ENCODE measurements around the gene ZMYND8. TPM values are rescaled to one million over a fixed set of nuclear protein-coding genes. Genes with fewer than 3 reads are reported as not detected.

The ZMYND8 gene
- total RNA-seq, 1 donor from 2014 or later = 19.2 TPM

DNA sequence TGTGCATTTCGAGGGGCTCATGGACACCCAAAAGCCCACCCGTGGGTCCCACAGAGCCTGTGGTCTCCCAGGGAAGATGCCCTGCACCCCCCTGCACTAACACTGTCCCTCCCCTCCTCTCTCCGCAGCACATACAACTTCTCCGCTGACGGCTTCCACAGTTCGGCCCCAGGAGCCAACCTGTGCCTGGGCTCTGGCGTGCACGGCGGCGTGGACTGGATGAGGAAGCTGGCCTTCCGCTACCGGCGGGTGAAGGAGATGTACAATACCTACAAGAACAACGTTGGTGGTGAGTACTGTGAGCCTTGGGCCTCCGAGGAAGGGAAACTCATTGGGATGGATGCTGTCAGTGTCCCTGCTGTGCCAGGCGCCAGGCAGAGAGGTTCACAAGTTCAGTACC lies 183.9 kb downstream of the ZMYND8 start:
- TF ChIP-seq, protein P1, sequence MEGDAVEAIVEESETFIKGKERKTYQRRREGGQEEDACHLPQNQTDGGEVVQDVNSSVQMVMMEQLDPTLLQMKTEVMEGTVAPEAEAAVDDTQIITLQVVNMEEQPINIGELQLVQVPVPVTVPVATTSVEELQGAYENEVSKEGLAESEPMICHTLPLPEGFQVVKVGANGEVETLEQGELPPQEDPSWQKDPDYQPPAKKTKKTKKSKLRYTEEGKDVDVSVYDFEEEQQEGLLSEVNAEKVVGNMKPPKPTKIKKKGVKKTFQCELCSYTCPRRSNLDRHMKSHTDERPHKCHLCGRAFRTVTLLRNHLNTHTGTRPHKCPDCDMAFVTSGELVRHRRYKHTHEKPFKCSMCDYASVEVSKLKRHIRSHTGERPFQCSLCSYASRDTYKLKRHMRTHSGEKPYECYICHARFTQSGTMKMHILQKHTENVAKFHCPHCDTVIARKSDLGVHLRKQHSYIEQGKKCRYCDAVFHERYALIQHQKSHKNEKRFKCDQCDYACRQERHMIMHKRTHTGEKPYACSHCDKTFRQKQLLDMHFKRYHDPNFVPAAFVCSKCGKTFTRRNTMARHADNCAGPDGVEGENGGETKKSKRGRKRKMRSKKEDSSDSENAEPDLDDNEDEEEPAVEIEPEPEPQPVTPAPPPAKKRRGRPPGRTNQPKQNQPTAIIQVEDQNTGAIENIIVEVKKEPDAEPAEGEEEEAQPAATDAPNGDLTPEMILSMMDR (IDR thresholded peaks at IDR 0.05; ENCODE audit: insufficient read depth, low read length, poor library complexity, severe bottlenecking) = no peak
- no peak for DNase-seq (ENCODE audit: low read depth)
- Histone ChIP-seq H3K27me3 (ENCODE audit: control insufficient read depth, insufficient read depth, low read length) (peaks cover 12% of the 10 kb centered on the region), H3K4me3 (ENCODE audit: low read depth, low read length) (no peak overlapping the region), H3K36me3 (ENCODE audit: control insufficient read depth, insufficient read depth, low read length) (no peaks in the 10 kb centered on the region)

DNA sequence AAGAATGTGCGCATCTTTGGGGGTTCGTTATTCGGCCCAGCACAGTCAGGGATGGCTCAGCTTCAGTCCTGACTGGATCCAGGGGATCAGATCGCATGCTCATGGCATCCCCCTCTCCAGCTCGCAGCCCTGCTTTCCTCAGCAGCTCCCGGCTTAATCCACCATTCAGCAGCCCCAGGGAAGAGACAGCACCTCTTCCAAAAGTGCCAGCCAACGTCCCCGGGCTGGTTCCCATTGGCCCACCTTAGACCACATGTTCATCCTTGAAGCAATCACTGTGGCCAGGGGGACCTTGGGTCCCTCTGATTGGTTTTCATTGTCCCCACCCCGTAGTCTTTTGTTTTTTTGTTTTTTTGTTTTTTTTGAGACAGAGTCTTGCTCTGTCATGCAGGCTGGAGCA lies 188.7 kb downstream of the ZMYND8 start:
- no peak overlapping the region for H3K4me3 ChIP-seq (ENCODE audit: low read depth, low read length)
- no peak for DNase-seq (ENCODE audit: low read depth)
- peaks cover 8% of the 10 kb centered on the region for H3K27me3 ChIP-seq (ENCODE audit: control insufficient read depth, insufficient read depth, low read length)
- H3K36me3 ChIP-seq (ENCODE audit: control insufficient read depth, insufficient read depth, low read length) = no peaks in the 10 kb centered on the region
- TF ChIP-seq, protein P1 (IDR thresholded peaks at IDR 0.05; ENCODE audit: insufficient read depth, low read length, poor library complexity, severe bottlenecking) = no peak

DNA sequence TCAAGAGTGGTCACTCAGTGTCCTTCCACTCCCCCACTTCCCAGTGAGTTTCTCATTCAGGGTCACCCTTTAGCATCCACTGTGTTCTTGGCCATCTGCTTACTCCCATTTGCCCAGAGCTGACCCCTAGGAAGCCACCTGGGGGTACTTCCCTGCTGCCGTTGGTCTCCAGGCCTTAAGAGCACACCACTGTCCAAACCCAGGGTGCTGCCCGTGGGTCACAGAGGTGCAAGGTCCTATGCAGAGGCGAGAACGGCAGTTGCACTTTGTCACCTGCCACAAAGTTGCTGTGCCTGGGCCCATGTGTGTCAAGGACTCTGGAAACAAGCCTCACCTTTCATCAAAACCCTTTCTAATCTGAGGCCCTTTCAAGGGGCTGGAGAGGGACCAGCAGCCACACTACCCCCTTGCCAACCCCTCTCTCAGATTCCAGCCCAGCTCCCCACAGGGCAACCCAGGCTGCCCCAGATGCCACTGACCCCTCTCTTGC lies 191.1 kb downstream of the ZMYND8 start:
- no peaks in the 10 kb centered on the region for H3K36me3 ChIP-seq (ENCODE audit: control insufficient read depth, insufficient read depth, low read length)
- H3K27me3 ChIP-seq (ENCODE audit: control insufficient read depth, insufficient read depth, low read length) = peaks cover 8% of the 10 kb centered on the region
- no peak overlapping the region for H3K4me3 ChIP-seq (ENCODE audit: low read depth, low read length)
- no peak for DNase-seq (ENCODE audit: low read depth)
- TF ChIP-seq, protein P1 (IDR thresholded peaks at IDR 0.05; ENCODE audit: insufficient read depth, low read length, poor library complexity, severe bottlenecking) = no peak

DNA sequence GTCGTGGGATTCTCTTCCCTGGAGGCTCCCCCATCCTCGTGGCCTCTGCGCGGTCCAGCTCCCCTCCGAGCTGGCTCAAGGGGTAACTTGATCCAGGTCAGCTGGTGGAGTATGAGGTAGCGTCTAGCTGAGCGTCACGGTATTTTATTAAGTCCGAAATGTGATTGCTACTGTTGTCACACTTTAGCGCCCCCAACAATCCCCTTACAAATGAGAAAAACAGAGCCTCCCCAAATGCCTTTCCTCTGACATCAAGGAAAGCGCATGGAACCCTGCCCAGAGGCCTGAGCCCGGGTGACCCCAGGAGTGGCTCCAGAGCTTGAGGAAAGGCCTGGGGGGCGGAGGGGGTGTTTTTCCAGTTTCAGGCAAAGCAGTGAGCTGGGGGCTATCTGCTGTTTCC lies 192.4 kb downstream of the ZMYND8 start:
- Histone ChIP-seq H3K4me3 (ENCODE audit: low read depth, low read length) (no peak overlapping the region), H3K36me3 (ENCODE audit: control insufficient read depth, insufficient read depth, low read length) (no peaks in the 10 kb centered on the region), H3K27me3 (ENCODE audit: control insufficient read depth, insufficient read depth, low read length) (peaks cover 8% of the 10 kb centered on the region)
- DNase-seq (ENCODE audit: low read depth) = no peak
- TF ChIP-seq, protein P1 (IDR thresholded peaks at IDR 0.05; ENCODE audit: insufficient read depth, low read length, poor library complexity, severe bottlenecking) = no peak

DNA sequence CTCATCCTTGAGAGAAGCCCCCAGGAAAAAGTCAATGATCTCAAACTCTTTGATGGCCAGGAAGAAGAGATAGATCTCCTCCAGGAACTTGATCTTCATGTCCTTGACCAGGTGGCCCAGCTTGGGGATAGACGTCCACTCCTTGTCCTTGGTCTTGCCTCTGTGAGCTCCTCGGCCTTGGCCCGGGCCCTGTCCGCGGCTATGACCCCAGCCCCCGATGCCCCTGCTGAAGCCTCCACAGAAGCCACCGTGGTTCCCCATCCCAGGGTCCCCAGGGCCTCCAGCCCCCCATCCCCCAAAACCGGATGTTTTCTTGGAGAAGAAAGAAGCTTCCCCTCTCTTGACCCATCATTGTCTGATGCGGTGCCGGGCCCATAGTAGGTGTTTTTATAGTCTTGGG lies 195.1 kb downstream of the ZMYND8 start:
- no peaks in the 10 kb centered on the region for H3K27me3 ChIP-seq (ENCODE audit: control insufficient read depth, insufficient read depth, low read length)
- DNase-seq (ENCODE audit: low read depth) = no peak
- no peak overlapping the region for H3K4me3 ChIP-seq (ENCODE audit: low read depth, low read length)
- TF ChIP-seq, protein P1 (IDR thresholded peaks at IDR 0.05; ENCODE audit: insufficient read depth, low read length, poor library complexity, severe bottlenecking) = no peak
- H3K36me3 ChIP-seq (ENCODE audit: control insufficient read depth, insufficient read depth, low read length) = no peaks in the 10 kb centered on the region

DNA sequence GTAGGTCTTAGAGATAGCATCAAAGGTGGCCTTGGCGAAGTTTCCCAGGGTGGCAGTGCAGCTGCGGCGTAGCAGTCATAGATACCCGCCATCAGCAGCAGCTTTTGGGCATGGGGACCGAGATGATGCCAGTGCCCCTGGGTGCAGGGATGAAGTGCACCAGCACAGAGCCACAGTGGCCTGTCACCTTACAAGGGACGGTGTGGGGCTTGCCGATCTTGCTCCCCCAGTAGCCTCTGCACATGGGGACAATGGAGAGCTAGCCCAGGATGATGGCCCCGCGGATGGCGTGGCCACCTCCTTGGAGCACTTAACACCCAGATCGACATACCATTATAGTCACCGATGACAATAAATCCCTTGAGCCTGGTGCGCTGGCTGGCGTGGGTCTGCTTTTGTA lies 195.5 kb downstream of the ZMYND8 start:
- peaks cover 2% of the 10 kb centered on the region for H3K27me3 ChIP-seq (ENCODE audit: control insufficient read depth, insufficient read depth, low read length)
- DNase-seq (ENCODE audit: low read depth) = no peak
- no peak overlapping the region for H3K4me3 ChIP-seq (ENCODE audit: low read depth, low read length)
- TF ChIP-seq, protein P1 (IDR thresholded peaks at IDR 0.05; ENCODE audit: insufficient read depth, low read length, poor library complexity, severe bottlenecking) = no peak
- no peaks in the 10 kb centered on the region for H3K36me3 ChIP-seq (ENCODE audit: control insufficient read depth, insufficient read depth, low read length)

All from kidney epithelial cell (primary cell).